GM23338 (cell line): Measurements from ENCODE around the gene ZFHX3. TPM values are rescaled to one million over a fixed set of nuclear protein-coding genes. Genes with fewer than 3 reads are reported as not detected.

ENCODE experiments used
- ATAC-seq: fragments of 200-7000 bp; cut with Tn5 transposase; 3 replicates; pipeline ENCODE4 v1.9.1; 2020
- DNase-seq: peaks from one replicate; pipeline ENCODE4 v3.0.0-alpha.2; 2015; ENCODE audit warnings: low spot score
- H2AFZ ChIP-seq: fragments of 200-600 bp; sonication (generic); 2 replicates; pipeline ENCODE4 v1.8.0; 2016; ENCODE audit warnings: antibody characterized with exemption, mild to moderate bottlenecking, moderate library complexity
- H3F3A ChIP-seq: fragments of 200-600 bp; sonication (generic); replicated peaks from 2 replicates; pipeline ENCODE4 v1.8.0; 2017; ENCODE audit warnings: antibody characterized with exemption, mixed run types, low read depth
- H3K27ac ChIP-seq: fragments of 200-600 bp; sonication (generic); 2 replicates; pipeline ENCODE4 v1.6.1; 2016; ENCODE audit warnings: low read depth
- H3K27me3 ChIP-seq: fragments of 200-600 bp; sonication (generic); 2 replicates; pipeline ENCODE4 v1.8.0; 2016; ENCODE audit warnings: mild to moderate bottlenecking, mixed run types, moderate library complexity; ENCODE audit not compliant: insufficient read depth
- H3K36me3 ChIP-seq: fragments of 200-600 bp; sonication (generic); 2 replicates; pipeline ENCODE4 v1.8.0; 2016; ENCODE audit warnings: mild to moderate bottlenecking; ENCODE audit not compliant: insufficient read depth
- H3K4me1 ChIP-seq: fragments of 200-600 bp; sonication (generic); 2 replicates; pipeline ENCODE4 v1.8.0; 2016; ENCODE audit warnings: mild to moderate bottlenecking, moderate library complexity; ENCODE audit not compliant: insufficient read depth
- H3K4me2 ChIP-seq: fragments of 200-600 bp; sonication (generic); 2 replicates; pipeline ENCODE4 v1.7.1; 2017; ENCODE audit warnings: mixed run types
- H3K4me3 ChIP-seq: fragments of 200-600 bp; sonication (generic); 2 replicates; pipeline ENCODE4 v1.6.1; 2016; ENCODE audit warnings: mixed run types
- H3K79me2 ChIP-seq: fragments of 200-600 bp; sonication (generic); replicated peaks from 2 replicates; pipeline ENCODE4 v1.8.0; 2017; ENCODE audit warnings: mild to moderate bottlenecking; ENCODE audit not compliant: insufficient read depth
- H3K9me2 ChIP-seq: fragments of 200-600 bp; sonication (generic); 2 replicates; pipeline ENCODE4 v1.8.0; 2017; ENCODE audit not compliant: insufficient read depth
- H4K20me1 ChIP-seq: fragments of 200-600 bp; sonication (generic); replicated peaks from 2 replicates; pipeline ENCODE4 v1.8.0; 2017; ENCODE audit warnings: mild to moderate bottlenecking; ENCODE audit not compliant: insufficient read depth
- H3K27ac Mint-ChIP-seq: 2 replicates; pipeline ENCODE4 v1.8.0; 2020; ENCODE audit warnings: inconsistent platforms, mild to moderate bottlenecking, moderate library complexity, mixed read lengths
- H3K27me3 Mint-ChIP-seq: 3 replicates; pipeline ENCODE4 v1.8.0; 2022; ENCODE audit warnings: low read depth, mild to moderate bottlenecking, moderate library complexity, mixed read lengths, inconsistent platforms; ENCODE audit not compliant: insufficient read depth, poor library complexity
- H3K36me3 Mint-ChIP-seq: 3 replicates; pipeline ENCODE4 v1.8.0; 2021; ENCODE audit warnings: low read depth, mild to moderate bottlenecking, inconsistent platforms, moderate library complexity, mixed read lengths
- H3K4me1 Mint-ChIP-seq: 3 replicates; pipeline ENCODE4 v1.8.0; 2020; ENCODE audit warnings: mild to moderate bottlenecking, inconsistent platforms, mixed read lengths
- H3K4me3 Mint-ChIP-seq: 3 replicates; pipeline ENCODE4 v1.8.0; 2021; ENCODE audit warnings: moderate library complexity, mild to moderate bottlenecking, inconsistent platforms, mixed read lengths
- H3K9me3 Mint-ChIP-seq: 3 replicates; pipeline ENCODE4 v1.8.0; 2020; ENCODE audit warnings: moderate library complexity, mild to moderate bottlenecking, inconsistent platforms, mixed read lengths
- EZH2 ChIP-seq: fragments of 200-600 bp; sonication (generic); IDR thresholded peaks from one replicate; pipeline ENCODE4 v1.8.0; 2017; ENCODE audit warnings: antibody characterized with exemption, mild to moderate bottlenecking, low read depth; ENCODE audit not compliant: unreplicated experiment
- EZH2phosphoT487 ChIP-seq: fragments of 200-600 bp; sonication (generic); IDR thresholded peaks from one replicate; pipeline ENCODE4 v1.8.1; 2018; ENCODE audit warnings: antibody characterized with exemption; ENCODE audit not compliant: unreplicated experiment
- JUNB ChIP-seq: IDR thresholded peaks from one replicate; pipeline ENCODE4 v1.6.1; 2016; ENCODE audit warnings: antibody characterized with exemption; ENCODE audit not compliant: unreplicated experiment
- NANOG ChIP-seq: IDR thresholded peaks from 2 replicates; pipeline ENCODE4 v1.6.1; 2016; ENCODE audit warnings: antibody characterized with exemption, borderline replicate concordance
- POLR2AphosphoS5 ChIP-seq: IDR thresholded peaks from 2 replicates; pipeline ENCODE4 v1.6.1; 2016; ENCODE audit warnings: antibody characterized with exemption, low read depth
- STAT1 ChIP-seq: IDR thresholded peaks from one replicate; pipeline ENCODE4 v1.6.1; 2016; ENCODE audit warnings: antibody characterized with exemption; ENCODE audit not compliant: unreplicated experiment
- ZNF331 ChIP-seq: fragments of 250-450 bp; sonication (Bioruptor Pico); IDR thresholded peaks from 2 replicates; pipeline ENCODE4 v1.5.0; 2020; ENCODE audit warnings: low read depth, mild to moderate bottlenecking, moderate library complexity
- polyA plus RNA-seq: library from polyadenylated mRNA; unstranded; fragments of >200 nt; fragmentation: Nextera tagmentation; extraction: Ambion mirVana; gene quantifications from 2 replicates; pipeline ENCODE4 v1.2.1, GENCODE V29; 2016
- total RNA-seq: library from RNA; depleted of rRNA; stranded (reverse); fragments of >200 nt; shearing (Covaris generic); gene quantifications from 2 replicates; pipeline ENCODE4 v1.2.3, GENCODE V29; 2014
- TF ChIP-seq, protein P1 (sequence below), 2 experiments: fragments of 200-600 bp in 1 of 2; sonication (generic) in 1 of 2; conservative IDR thresholded peaks; 2 replicates each; pipeline versions ENCODE4 v1.5.1 to v1.6.1; 2016 to 2017; ENCODE audit warnings: antibody characterized with exemption in 2 of 2, low read depth in 2 of 2, mild to moderate bottlenecking in 2 of 2, moderate library complexity in 1 of 2
- TF ChIP-seq, protein P2 (sequence below): fragments of 250-450 bp; sonication (Bioruptor Pico); IDR thresholded peaks from 2 replicates; pipeline ENCODE4 v1.5.0; 2020; ENCODE audit warnings: mild to moderate bottlenecking, moderate library complexity

Gene ZFHX3
- total and polyA plus RNA-seq, 2 experiments from 2014 or later = 1.0 to 1.5 TPM

DNA sequence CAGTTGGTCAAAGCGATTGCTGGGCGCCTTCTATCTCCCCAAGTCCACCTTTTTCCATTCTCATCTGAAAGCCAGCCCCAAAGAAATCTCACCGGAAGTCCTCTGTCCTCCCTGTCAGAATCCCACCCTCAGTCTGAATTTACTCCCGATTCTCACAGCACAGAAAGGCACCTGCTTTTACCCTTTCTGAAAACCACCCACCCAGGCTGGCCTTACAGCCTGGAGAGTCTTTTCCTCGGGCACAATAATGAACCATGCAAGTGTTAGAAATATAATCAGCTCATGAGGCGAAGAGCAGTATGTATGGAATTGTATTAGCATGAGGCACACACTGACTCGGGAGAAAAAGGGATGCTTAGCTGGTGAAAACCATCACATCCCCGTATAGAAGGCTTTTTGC is 1.2 kb upstream of the ZFHX3 start:
- peaks cover 33% of the 10 kb centered on the region for H3F3A ChIP-seq
- peaks cover 93% of the 10 kb centered on the region for H3K27me3 ChIP-seq
- H3K4me3 Mint-ChIP-seq = peak overlapping the region; percentile 57
- H3K79me2 ChIP-seq = no peaks in the 10 kb centered on the region
- no peaks in the 10 kb centered on the region for H3K9me2 ChIP-seq
- TF ChIP-seq ZNF331 (no peak), EZH2 (peak; percentile 64), POLR2AphosphoS5 (no peak)
- TF ChIP-seq, protein P1, sequence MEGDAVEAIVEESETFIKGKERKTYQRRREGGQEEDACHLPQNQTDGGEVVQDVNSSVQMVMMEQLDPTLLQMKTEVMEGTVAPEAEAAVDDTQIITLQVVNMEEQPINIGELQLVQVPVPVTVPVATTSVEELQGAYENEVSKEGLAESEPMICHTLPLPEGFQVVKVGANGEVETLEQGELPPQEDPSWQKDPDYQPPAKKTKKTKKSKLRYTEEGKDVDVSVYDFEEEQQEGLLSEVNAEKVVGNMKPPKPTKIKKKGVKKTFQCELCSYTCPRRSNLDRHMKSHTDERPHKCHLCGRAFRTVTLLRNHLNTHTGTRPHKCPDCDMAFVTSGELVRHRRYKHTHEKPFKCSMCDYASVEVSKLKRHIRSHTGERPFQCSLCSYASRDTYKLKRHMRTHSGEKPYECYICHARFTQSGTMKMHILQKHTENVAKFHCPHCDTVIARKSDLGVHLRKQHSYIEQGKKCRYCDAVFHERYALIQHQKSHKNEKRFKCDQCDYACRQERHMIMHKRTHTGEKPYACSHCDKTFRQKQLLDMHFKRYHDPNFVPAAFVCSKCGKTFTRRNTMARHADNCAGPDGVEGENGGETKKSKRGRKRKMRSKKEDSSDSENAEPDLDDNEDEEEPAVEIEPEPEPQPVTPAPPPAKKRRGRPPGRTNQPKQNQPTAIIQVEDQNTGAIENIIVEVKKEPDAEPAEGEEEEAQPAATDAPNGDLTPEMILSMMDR (conservative IDR thresholded peaks at IDR 0.05; ENCODE audit: low read depth in 2 of 2) = no peak
- peaks cover 35% of the 10 kb centered on the region for H3K27me3 Mint-ChIP-seq
- no peaks in the 10 kb centered on the region for H3K9me3 Mint-ChIP-seq
- no peaks in the 10 kb centered on the region for H3K36me3 Mint-ChIP-seq
- no peaks in the 10 kb centered on the region for H3K36me3 ChIP-seq
- no peak for ATAC-seq
- peaks cover 41% of the 10 kb centered on the region for H4K20me1 ChIP-seq
- peak overlapping the region; percentile 81 for H3K4me2 ChIP-seq
- no peak overlapping the region for H3K27ac Mint-ChIP-seq
- DNase-seq = no peak
- no peak overlapping the region for H3K27ac ChIP-seq
- peak overlapping the region; percentile 68 for H3K4me3 ChIP-seq
- H3K4me1 ChIP-seq = peaks cover 88% of the 10 kb centered on the region
- H2AFZ ChIP-seq = no peak overlapping the region
- peaks cover 39% of the 10 kb centered on the region for H3K4me1 Mint-ChIP-seq

GRCh38 chr16:73048292-73049080 is 558 bp upstream of the ZFHX3 start:
- Mint-ChIP-seq H3K4me3 (peak overlapping the region; percentile 57), H3K36me3 (no peaks in the 10 kb centered on the region), H3K27me3 (peaks cover 41% of the 10 kb centered on the region), H3K4me1 (peaks cover 45% of the 10 kb centered on the region), H3K9me3 (no peaks in the 10 kb centered on the region), H3K27ac (no peak overlapping the region)
- Histone ChIP-seq H3K9me2 (no peaks in the 10 kb centered on the region), H3K4me1 (peaks cover 88% of the 10 kb centered on the region), H3K27me3 (peaks cover 93% of the 10 kb centered on the region), H3K36me3 (no peaks in the 10 kb centered on the region), H3F3A (peaks cover 35% of the 10 kb centered on the region), H3K27ac (no peak overlapping the region), H3K4me3 (peak overlapping the region; percentile 68), H2AFZ (0 out of 2 replicates have a peak overlapping the region, but pooled peaks have one; percentile 23), H3K79me2 (no peaks in the 10 kb centered on the region), H4K20me1 (peaks cover 41% of the 10 kb centered on the region), H3K4me2 (peak overlapping the region; percentile 81)
- DNase-seq (peak; percentile 72), ATAC-seq (peak; percentile 13)
- TF ChIP-seq EZH2 (peak; percentile 22), NANOG (no peak)

GRCh38 chr16:73047221-73047535 is 750 bp downstream of the ZFHX3 start:
- Histone ChIP-seq H3K4me3 (peak overlapping the region; percentile 68), H3K79me2 (no peaks in the 10 kb centered on the region), H2AFZ (no peak overlapping the region), H3K4me2 (peak overlapping the region; percentile 81), H3K4me1 (peaks cover 88% of the 10 kb centered on the region), H3K27ac (no peak overlapping the region), H3K9me2 (no peaks in the 10 kb centered on the region), H3F3A (peaks cover 24% of the 10 kb centered on the region), H3K36me3 (no peaks in the 10 kb centered on the region), H4K20me1 (peaks cover 41% of the 10 kb centered on the region), H3K27me3 (peaks cover 93% of the 10 kb centered on the region)
- DNase-seq = no peak
- Mint-ChIP-seq H3K9me3 (no peaks in the 10 kb centered on the region), H3K4me3 (peak overlapping the region; percentile 64), H3K4me1 (peaks cover 57% of the 10 kb centered on the region), H3K36me3 (no peaks in the 10 kb centered on the region), H3K27ac (no peak overlapping the region), H3K27me3 (peaks cover 54% of the 10 kb centered on the region)
- ATAC-seq = no peak
- no peak for TF ChIP-seq EZH2phosphoT487
- no peak for TF ChIP-seq JUNB
- TF ChIP-seq STAT1 = no peak
- TF ChIP-seq POLR2AphosphoS5 = no peak
- no peak for TF ChIP-seq ZNF331
- no peak for TF ChIP-seq EZH2
- TF ChIP-seq, protein P2, sequence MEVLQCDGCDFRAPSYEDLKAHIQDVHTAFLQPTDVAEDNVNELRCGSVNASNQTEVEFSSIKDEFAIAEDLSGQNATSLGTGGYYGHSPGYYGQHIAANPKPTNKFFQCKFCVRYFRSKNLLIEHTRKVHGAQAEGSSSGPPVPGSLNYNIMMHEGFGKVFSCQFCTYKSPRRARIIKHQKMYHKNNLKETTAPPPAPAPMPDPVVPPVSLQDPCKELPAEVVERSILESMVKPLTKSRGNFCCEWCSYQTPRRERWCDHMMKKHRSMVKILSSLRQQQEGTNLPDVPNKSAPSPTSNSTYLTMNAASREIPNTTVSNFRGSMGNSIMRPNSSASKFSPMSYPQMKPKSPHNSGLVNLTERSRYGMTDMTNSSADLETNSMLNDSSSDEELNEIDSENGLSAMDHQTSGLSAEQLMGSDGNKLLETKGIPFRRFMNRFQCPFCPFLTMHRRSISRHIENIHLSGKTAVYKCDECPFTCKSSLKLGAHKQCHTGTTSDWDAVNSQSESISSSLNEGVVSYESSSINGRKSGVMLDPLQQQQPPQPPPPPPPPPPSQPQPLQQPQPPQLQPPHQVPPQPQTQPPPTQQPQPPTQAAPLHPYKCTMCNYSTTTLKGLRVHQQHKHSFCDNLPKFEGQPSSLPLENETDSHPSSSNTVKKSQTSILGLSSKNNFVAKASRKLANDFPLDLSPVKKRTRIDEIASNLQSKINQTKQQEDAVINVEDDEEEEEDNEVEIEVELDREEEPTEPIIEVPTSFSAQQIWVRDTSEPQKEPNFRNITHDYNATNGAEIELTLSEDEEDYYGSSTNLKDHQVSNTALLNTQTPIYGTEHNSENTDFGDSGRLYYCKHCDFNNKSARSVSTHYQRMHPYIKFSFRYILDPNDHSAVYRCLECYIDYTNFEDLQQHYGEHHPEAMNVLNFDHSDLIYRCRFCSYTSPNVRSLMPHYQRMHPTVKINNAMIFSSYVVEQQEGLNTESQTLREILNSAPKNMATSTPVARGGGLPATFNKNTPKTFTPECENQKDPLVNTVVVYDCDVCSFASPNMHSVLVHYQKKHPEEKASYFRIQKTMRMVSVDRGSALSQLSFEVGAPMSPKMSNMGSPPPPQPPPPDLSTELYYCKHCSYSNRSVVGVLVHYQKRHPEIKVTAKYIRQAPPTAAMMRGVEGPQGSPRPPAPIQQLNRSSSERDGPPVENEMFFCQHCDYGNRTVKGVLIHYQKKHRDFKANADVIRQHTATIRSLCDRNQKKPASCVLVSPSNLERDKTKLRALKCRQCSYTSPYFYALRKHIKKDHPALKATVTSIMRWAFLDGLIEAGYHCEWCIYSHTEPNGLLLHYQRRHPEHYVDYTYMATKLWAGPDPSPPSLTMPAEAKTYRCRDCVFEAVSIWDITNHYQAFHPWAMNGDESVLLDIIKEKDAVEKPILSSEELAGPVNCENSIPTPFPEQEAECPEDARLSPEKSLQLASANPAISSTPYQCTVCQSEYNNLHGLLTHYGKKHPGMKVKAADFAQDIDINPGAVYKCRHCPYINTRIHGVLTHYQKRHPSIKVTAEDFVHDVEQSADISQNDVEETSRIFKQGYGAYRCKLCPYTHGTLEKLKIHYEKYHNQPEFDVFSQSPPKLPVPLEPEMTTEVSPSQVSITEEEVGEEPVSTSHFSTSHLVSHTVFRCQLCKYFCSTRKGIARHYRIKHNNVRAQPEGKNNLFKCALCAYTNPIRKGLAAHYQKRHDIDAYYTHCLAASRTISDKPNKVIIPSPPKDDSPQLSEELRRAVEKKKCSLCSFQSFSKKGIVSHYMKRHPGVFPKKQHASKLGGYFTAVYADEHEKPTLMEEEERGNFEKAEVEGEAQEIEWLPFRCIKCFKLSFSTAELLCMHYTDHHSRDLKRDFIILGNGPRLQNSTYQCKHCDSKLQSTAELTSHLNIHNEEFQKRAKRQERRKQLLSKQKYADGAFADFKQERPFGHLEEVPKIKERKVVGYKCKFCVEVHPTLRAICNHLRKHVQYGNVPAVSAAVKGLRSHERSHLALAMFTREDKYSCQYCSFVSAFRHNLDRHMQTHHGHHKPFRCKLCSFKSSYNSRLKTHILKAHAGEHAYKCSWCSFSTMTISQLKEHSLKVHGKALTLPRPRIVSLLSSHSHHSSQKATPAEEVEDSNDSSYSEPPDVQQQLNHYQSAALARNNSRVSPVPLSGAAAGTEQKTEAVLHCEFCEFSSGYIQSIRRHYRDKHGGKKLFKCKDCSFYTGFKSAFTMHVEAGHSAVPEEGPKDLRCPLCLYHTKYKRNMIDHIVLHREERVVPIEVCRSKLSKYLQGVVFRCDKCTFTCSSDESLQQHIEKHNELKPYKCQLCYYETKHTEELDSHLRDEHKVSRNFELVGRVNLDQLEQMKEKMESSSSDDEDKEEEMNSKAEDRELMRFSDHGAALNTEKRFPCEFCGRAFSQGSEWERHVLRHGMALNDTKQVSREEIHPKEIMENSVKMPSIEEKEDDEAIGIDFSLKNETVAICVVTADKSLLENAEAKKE (CRISPR knock-in tag) = no peak
